ENCODE data around the gene IZUMO4.

Gene IZUMO4

DNA sequence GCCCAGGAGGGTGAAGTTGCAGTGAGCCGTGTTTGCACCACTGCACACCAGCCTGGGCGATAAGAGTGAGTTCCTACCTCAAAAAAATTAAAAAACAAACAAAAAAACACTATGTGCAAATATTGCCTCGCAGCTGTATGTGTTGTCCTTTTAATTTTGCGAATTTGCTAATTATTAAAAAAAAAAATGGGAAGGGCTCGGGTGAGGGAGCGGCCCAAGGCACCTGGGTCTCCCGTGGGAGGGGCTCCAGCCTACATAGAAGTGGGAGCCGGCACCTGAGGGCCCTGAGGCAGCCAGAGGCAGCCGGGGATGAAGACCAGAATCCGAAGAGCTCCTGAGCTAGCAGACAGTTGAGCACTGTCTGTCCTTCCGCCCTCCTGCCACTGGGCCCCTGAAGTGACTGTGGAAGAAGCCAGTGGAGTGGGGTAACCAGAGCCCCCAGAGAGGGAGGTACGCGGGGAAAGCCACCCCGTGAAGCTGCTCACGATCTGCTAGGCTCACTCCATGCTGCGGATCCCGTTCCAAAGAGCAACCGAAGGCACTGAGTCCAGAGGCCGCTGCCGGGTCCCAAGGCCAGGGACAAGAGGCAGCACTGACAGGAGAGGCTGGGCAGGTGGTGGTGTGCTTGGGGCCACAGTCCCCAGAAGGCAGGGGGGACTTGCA lies 6.5 kb downstream of the IZUMO4 start:
- DNase-seq (ENCODE audit: low spot score): no peak

DNA sequence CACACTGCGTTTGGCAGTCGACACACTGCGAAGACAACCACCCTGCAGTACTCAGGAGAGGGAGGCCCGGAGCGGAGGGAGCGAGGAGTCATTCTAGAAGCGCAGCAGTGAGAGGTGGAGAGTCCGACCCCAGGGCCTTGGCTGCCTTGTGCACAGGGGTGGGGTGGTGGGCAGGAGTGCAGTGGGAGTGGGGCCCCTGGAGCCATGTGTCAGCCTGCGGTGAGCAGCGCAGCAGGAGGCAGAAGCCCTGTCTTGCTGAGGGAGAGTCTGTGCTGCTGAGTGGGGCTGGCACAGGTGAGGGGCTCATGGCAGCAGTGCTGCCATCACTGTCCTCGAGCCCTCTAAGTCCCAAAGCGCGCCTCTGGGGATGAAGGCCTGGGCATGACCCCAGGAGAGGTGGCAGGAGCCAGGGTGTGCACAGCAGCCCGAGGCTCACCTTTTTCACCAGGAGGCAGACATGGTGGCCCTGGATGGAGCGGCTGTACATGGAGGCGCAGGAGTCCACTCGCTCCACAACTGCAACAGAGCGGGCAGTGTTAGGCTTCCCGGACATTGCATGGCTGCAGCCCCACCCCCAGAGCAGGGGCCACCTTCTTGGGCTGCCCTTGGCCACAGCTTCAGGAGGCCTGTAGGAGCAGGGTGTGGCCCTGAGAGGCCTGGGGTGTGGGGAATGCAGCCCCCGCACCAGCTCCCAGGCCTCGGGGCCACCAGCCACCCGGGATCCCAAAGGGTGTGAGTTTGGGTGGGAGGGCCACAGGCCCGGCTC lies 11.7 kb downstream of the IZUMO4 start:
- DNase-seq (ENCODE audit: low spot score): no peak

DNA sequence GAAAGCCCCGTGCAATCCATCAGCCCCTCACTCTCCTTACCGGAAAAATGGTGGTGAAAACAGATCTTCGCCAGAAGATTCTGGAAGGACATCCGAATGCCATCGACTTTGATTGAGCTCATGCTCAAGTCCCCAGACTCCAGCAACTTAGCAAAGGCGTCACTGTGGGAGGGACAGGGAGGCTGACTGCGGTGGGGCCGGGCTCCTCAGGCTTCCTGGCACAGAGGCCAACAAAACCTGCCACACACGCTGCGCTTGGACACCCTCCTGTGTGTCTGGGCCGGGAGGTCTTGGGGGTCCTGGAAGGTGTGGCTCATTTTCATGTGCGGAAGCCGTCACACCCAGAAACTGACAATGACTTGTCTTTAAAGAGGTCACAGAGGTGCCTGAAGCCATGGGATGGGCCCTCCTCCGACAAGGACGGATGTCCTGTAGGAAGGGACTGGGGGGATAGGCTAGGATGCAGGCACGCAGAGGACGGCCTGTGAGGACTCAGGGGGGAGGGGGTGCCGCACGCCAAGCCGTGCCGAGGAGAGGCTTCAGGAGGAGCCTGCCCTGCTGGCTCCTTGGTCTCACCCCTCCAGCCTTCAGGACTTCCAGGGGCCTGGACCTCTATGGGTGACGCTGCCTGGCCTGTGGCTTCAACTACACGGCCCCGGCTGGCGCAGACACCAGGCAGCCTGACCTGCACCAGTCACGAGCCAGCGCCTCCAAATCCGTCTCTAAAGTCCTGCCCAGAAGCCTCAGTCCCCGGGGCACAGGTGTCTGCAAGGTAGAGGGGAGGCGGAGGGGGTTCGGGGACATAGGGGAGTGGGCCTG lies 12.5 kb downstream of the IZUMO4 start:
- no peak for DNase-seq (ENCODE audit: low spot score)

- no peak for DNase-seq (ENCODE audit: low spot score)
These were observed 14.1 kb downstream of the IZUMO4 start for GRCh38 chr19:2110822-2111221.

GRCh38 chr19:2111425-2111824 lies 14.7 kb downstream of the IZUMO4 start:
- no peak for DNase-seq (ENCODE audit: low spot score)

- no peak for DNase-seq (ENCODE audit: low spot score)
These were observed 15.2 kb downstream of the IZUMO4 start for GRCh38 chr19:2111886-2112285.

- DNase-seq (ENCODE audit: low spot score): no peak
These were observed 16.0 kb downstream of the IZUMO4 start for GRCh38 chr19:2112516-2113320.

GRCh38 chr19:2113439-2114211 lies 16.9 kb downstream of the IZUMO4 start:
- DNase-seq (ENCODE audit: low spot score): no peak

- DNase-seq (ENCODE audit: low spot score): no peak
These were observed 17.5 kb downstream of the IZUMO4 start for GRCh38 chr19:2114218-2114617.

- DNase-seq (ENCODE audit: low spot score): no peak
These were observed 18.1 kb downstream of the IZUMO4 start for GRCh38 chr19:2114821-2115220.

GRCh38 chr19:2115324-2115723 lies 18.6 kb downstream of the IZUMO4 start:
- DNase-seq (ENCODE audit: low spot score): no peak

DNA sequence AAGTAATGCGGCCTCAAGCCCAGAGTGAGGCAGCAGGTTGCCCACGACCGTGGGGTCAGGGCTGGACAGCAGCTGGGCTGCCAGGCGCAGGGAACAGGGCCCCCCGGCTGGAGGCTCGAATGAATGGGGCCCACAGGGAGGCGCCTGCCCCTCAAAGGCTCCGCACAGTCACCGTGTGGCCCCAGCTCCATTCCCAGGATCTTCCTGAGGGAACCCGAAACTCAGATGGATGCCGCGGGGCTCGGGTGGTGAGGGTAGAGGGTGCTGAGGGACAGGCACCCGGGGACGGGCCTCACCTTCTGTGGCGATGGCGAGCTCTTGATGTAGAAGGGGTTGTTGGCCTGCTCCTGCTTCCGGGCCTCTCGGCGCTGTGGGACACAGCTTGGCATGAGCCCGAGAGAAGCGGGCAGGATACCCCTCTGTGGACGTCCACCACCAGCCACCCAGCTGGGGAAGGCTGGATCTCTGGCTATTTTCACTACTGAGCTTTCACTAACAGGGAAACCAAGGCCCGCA lies 19.3 kb downstream of the IZUMO4 start:
- no peak for DNase-seq (ENCODE audit: low spot score)

GRCh38 chr19:2116507-2116906 lies 19.8 kb downstream of the IZUMO4 start:
- DNase-seq (ENCODE audit: low spot score): no peak

- no peak for DNase-seq (ENCODE audit: low spot score)
These were observed 20.7 kb downstream of the IZUMO4 start for GRCh38 chr19:2117215-2117960.

DNA sequence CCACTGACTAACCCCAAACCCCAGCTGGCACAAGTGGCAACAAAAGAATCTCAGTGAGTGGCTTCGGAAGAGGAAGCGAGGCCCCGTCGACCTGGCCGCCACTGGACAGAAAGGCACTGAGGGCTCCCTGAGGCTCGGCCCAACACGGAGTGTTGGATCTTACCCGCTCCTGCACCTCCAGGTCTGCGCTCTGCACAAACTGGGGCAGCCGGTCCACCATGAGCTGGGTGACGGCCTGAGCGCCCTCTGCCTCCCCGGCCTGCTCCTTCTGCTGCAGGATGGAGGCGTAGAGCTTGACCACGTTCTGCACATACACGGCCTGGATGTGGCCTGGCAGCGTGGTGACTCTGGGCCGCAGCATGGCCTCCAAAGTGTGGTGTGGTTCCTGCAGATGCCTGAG lies 21.7 kb downstream of the IZUMO4 start:
- no peak for DNase-seq (ENCODE audit: low spot score)

GRCh38 chr19:2119921-2120785 lies 23.4 kb downstream of the IZUMO4 start:
- DNase-seq (ENCODE audit: low spot score): no peak

DNA sequence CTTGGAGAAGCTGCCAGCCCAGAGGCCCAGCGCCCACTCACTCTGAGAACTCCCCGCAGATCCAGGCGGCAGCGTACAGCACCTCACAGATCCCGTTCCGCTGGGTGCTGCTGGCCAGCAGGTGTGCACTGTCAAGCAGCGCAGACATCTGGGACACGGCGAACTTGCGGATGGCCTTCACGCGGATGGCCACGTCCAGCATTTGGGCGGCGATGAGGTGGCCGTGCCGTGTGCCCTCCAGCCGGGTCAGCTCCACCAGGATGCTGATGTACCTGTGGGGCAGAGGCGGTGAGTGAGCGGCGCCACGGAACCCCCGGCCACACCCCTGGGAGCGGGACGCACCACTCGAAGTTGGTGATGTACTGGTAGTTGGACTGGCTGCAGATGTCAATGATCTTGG lies 24.1 kb downstream of the IZUMO4 start:
- no peak for DNase-seq (ENCODE audit: low spot score)

DNA sequence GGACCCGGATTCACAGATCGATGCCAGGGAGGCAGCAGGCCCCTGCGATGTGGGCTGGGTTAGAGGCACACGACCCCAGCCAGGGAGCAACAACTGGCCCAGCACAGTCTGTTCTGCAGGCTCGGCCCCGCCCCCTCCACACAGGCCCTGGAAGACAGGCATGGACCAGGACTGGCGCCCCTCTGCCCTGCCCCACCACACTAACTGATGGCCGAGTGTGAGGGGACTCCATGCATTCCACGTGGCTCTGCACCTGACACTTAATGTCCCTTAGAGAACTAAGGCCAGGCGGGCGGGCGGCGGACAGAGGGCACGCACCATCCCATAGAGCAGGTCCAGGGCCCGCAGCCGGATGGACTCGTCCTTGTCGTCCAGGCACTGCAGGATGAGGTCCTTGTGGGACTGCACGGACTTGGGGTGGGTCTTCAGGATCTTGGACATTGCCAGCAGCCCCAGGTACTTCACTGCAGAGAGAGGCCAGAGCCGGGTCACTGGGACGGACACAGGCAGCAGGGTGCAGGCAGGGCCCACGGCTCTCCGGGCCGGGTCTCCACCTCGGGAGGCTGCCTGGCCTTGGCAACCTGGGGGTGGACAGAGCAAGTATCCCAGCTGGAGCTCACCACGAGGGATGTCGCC lies 24.8 kb downstream of the IZUMO4 start:
- DNase-seq (ENCODE audit: low spot score): no peak

DNA sequence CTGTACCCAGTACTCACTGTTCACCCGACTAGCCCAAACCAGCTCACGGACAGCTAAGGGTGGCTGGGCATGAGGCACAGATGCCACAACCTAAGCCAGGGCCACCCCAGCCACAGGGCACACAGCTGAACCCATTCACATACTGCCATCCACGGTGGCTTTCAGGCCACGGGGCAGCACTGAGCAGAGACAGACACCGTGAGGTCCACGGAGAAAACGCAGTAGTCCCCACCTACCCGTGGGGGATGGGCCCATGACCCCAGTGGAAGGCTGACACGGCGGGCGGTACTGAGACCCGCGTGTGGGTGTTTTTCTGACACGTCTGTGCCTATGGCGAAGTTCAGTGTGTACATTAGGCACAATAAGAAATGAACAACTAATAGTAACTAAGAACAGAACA lies 25.5 kb downstream of the IZUMO4 start:
- DNase-seq (ENCODE audit: low spot score): no peak

Data from Ammon's horn (tissue), 1 donor.